GM19372 (cell line): ENCODE measurements around the gene SAMD14.

Source experiments
- ATAC-seq: cut with Tn5 transposase; IDR thresholded peaks from one replicate; pipeline ENCODE4 v1.9.1; 2021; ENCODE audit warnings: mild to moderate bottlenecking, low read depth, moderate library complexity; ENCODE audit not compliant: unreplicated experiment

Gene SAMD14

GRCh38 chr17:50149417-50150353 is 19.7 kb upstream of the SAMD14 start:
- ATAC-seq, result no peak

GRCh38 chr17:50149091-50149416 is 19.1 kb upstream of the SAMD14 start:
- ATAC-seq, result no peak

GRCh38 chr17:50148226-50149090 is 18.5 kb upstream of the SAMD14 start:
- ATAC-seq, result no peak

GRCh38 chr17:50147841-50148225 is 17.9 kb upstream of the SAMD14 start:
- no peak for ATAC-seq

GRCh38 chr17:50146927-50147665 is 17.1 kb upstream of the SAMD14 start:
- no peak for ATAC-seq

GRCh38 chr17:50146230-50146926 is 16.4 kb upstream of the SAMD14 start:
- no peak for ATAC-seq

- ATAC-seq, result no peak
These were observed 15.7 kb upstream of the SAMD14 start for GRCh38 chr17:50145532-50146229.

- ATAC-seq, result no peak
These were observed 15.0 kb upstream of the SAMD14 start for GRCh38 chr17:50144845-50145531.

GRCh38 chr17:50144355-50144754 is 14.4 kb upstream of the SAMD14 start:
- no peak for ATAC-seq

GRCh38 chr17:50143461-50144176 is 13.7 kb upstream of the SAMD14 start:
- ATAC-seq, result no peak

GRCh38 chr17:50141745-50142110 is 11.8 kb upstream of the SAMD14 start:
- no peak for ATAC-seq

GRCh38 chr17:50141026-50141744 is 11.2 kb upstream of the SAMD14 start:
- no peak for ATAC-seq

GRCh38 chr17:50139950-50140885 is 10.3 kb upstream of the SAMD14 start:
- no peak for ATAC-seq

- no peak for ATAC-seq
These were observed 9.3 kb upstream of the SAMD14 start for GRCh38 chr17:50139185-50139783.

GRCh38 chr17:50137042-50137441 is 7.1 kb upstream of the SAMD14 start:
- no peak for ATAC-seq

- no peak for ATAC-seq
These were observed 6.2 kb upstream of the SAMD14 start for GRCh38 chr17:50136096-50136687.
